Keratinocyte (primary cell): Measurements from ENCODE around the gene SPOCD1. TPM values are rescaled to one million over a fixed set of nuclear protein-coding genes. Genes with fewer than 3 reads are reported as not detected.

Source experiments
- DNase-seq: peaks from one replicate; pipeline ENCODE4 v3.0.0-alpha.2; 2011; ENCODE audit warnings: low read depth, missing footprints, low spot score
- FAIRE-seq: peaks from 2 replicates; lab custom pipeline; 2011; peaks lifted over from hg19 to GRCh38; lab: Jason Lieb, UNC
- H2AFZ ChIP-seq: 2 replicates; pipeline ENCODE4 v1.6.0; 2012; ENCODE audit warnings: low read length, control low read depth, inconsistent platforms; ENCODE audit not compliant: control insufficient read depth
- H3K27ac ChIP-seq: 2 replicates; pipeline ENCODE4 v1.5.1; 2011; ENCODE audit warnings: low read length; ENCODE audit not compliant: control insufficient read depth, insufficient read depth
- H3K27me3 ChIP-seq: 3 replicates; pipeline ENCODE4 v1.6.0; 2011; ENCODE audit warnings: low read length; ENCODE audit not compliant: control insufficient read depth, insufficient read depth; ENCODE audit errors: extremely low read depth
- H3K36me3 ChIP-seq, 2 experiments: 2 replicates in 1 of 2; 3 replicates in 1 of 2; pipeline ENCODE4 v1.5.1; 2011; ENCODE audit warnings: low read length in 2 of 2, mild to moderate bottlenecking in 1 of 2; ENCODE audit not compliant: control insufficient read depth in 2 of 2, insufficient read depth in 2 of 2; ENCODE audit errors: extremely low read depth in 1 of 2
- H3K4me1 ChIP-seq: 3 replicates; pipeline ENCODE4 v1.5.1; 2011; ENCODE audit warnings: low read length; ENCODE audit not compliant: control insufficient read depth, insufficient read depth; ENCODE audit errors: extremely low read depth
- H3K4me2 ChIP-seq: 3 replicates; pipeline ENCODE4 v1.6.0; 2011; ENCODE audit warnings: low read depth, low read length; ENCODE audit not compliant: control insufficient read depth, insufficient read depth; ENCODE audit errors: extremely low read depth
- H3K4me3 ChIP-seq, 3 experiments: fragments of 200-600 bp in 1 of 3; sonication (generic) in 1 of 3; 2 replicates in 2 of 3; 3 replicates in 1 of 3; pipeline ENCODE4 v1.5.1; 2011 to 2016; ENCODE audit warnings: low read length in 3 of 3, mild to moderate bottlenecking in 3 of 3, control low read depth in 2 of 3, inconsistent platforms in 1 of 3, low read depth in 1 of 3, mixed read lengths in 1 of 3, mixed run types in 1 of 3, moderate library complexity in 1 of 3; ENCODE audit not compliant: control insufficient read depth in 2 of 3, insufficient read depth in 2 of 3; ENCODE audit errors: extremely low read depth in 1 of 3
- H3K79me2 ChIP-seq: 2 replicates; pipeline ENCODE4 v1.6.0; 2012; ENCODE audit warnings: low read length; ENCODE audit not compliant: control insufficient read depth, insufficient read depth
- H3K9ac ChIP-seq: 3 replicates; pipeline ENCODE4 v1.6.0; 2011; ENCODE audit warnings: low read length; ENCODE audit not compliant: control insufficient read depth, insufficient read depth; ENCODE audit errors: extremely low read depth
- H3K9me1 ChIP-seq: 3 replicates; pipeline ENCODE4 v1.6.0; 2011; ENCODE audit warnings: low read length; ENCODE audit not compliant: control insufficient read depth, insufficient read depth; ENCODE audit errors: extremely low read depth
- H3K9me3 ChIP-seq: 2 replicates; pipeline ENCODE4 v1.5.1; 2012; ENCODE audit warnings: low read depth, low read length; ENCODE audit not compliant: control insufficient read depth
- H4K20me1 ChIP-seq: 3 replicates; pipeline ENCODE4 v1.6.0; 2011; ENCODE audit warnings: low read length; ENCODE audit not compliant: control insufficient read depth, insufficient read depth; ENCODE audit errors: extremely low read depth
- EZH2 ChIP-seq: IDR thresholded peaks from one replicate; pipeline ENCODE4 v1.6.1; 2012; ENCODE audit warnings: inconsistent platforms, mild to moderate bottlenecking, low read length, moderate library complexity
- dilution Hi-C: fragments of 300-500 bp; cut with MboI; formaldehyde crosslinking; loops from one replicate; pipeline ENCODE4 v1.7.0; 2020; ENCODE audit warnings: low sequenced_read_pairs; ENCODE audit not compliant: extremely low pct_ligation_motif_present
- polyA plus RNA-seq, 5 experiments: library from polyadenylated mRNA; depleted of rRNA in 3 of 5; stranded (reverse) in 3 of 5; stranded (forward) in 1 of 5; unstranded in 1 of 5; fragments of >200 nt; gene quantifications; 1 replicate in 1 of 5; 2 replicates in 3 of 5; 3 replicates in 1 of 5; pipeline versions ENCODE4 v1.2.1 to v1.2.3, GENCODE V29; 2011 to 2012; ENCODE audit warnings: missing spikeins in 2 of 5, low read depth in 1 of 5, low replicate concordance in 1 of 5
- TF ChIP-seq, protein P1 (sequence below), 3 experiments: IDR thresholded peaks in 1 of 3; conservative IDR thresholded peaks in 1 of 3; optimal IDR thresholded peaks in 1 of 3; 2 replicates in 2 of 3; 3 replicates in 1 of 3; pipeline versions ENCODE3 to v1.5.1; 2011; ENCODE audit warnings: low read length in 3 of 3, mild to moderate bottlenecking in 3 of 3, moderate library complexity in 2 of 3, control low read depth in 1 of 3, inconsistent platforms in 1 of 3; ENCODE audit not compliant: insufficient read depth in 2 of 3; ENCODE audit errors: extremely low read depth in 1 of 3

SPOCD1 gene
- polyA plus RNA-seq, 1 donor (not counting 4 experiments of a cell fraction or from before 2014, with no cell fraction given): 4.7 TPM

DNA sequence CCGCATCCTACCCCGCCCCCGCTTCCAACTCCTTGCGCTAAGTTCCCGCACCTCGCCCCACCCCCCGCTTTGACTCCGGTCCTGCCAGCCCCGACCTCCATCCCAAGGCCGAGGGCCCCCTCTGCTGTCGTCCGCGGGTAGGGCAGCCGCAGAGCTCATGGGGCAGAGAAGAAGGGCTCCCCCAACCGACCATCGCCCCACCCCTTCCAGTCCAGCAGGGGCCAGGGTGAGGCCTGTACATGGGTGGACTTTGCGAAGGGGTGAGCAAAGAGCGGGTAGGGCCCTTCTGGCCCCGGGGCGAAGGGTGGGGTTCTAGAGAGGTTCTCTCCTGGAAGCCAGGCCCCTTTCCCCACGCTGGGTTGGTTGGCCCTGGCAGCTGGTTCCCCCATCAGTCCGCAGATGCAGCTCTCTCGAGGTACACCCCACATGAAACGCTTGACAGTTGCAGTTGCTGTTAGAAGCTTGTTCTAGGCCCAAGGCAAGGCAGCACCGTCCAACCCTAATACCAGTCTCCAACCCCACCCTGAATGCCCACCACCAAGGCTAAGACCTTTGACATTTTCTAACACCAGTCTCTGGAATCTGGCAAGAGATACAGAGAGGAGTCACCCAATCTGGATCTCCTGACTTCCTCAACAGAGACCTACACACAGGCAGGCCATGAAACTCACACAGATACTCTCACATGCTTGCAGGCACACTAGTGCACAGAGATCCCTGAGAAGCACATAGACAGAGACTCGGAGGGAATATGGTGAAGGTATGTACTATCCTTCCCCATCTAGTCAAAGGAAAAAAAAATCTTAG, 26.4 kb downstream of the SPOCD1 start:
- H3K4me2 ChIP-seq: no peak overlapping the region
- no peaks in the 10 kb centered on the region for H3K9me1 ChIP-seq
- peak overlapping the region; percentile 90 for H3K9ac ChIP-seq
- H3K79me2 ChIP-seq: no peaks in the 10 kb centered on the region
- H3K9me3 ChIP-seq: no peaks in the 10 kb centered on the region
- H2AFZ ChIP-seq: no peak overlapping the region
- H3K4me1 ChIP-seq: peaks cover 11% of the 10 kb centered on the region
- FAIRE-seq: peak; percentile 61
- peak; percentile 71 for DNase-seq
- H3K27me3 ChIP-seq: no peaks in the 10 kb centered on the region
- no peaks in the 10 kb centered on the region for H3K36me3 ChIP-seq
- H4K20me1 ChIP-seq: no peaks in the 10 kb centered on the region
- no peak overlapping the region for H3K27ac ChIP-seq
- H3K4me3 ChIP-seq: peak overlapping the region in 2 of 3 experiments; percentile 47 to 83
- dilution Hi-C loops: no loop called here
- TF ChIP-seq, protein P1, sequence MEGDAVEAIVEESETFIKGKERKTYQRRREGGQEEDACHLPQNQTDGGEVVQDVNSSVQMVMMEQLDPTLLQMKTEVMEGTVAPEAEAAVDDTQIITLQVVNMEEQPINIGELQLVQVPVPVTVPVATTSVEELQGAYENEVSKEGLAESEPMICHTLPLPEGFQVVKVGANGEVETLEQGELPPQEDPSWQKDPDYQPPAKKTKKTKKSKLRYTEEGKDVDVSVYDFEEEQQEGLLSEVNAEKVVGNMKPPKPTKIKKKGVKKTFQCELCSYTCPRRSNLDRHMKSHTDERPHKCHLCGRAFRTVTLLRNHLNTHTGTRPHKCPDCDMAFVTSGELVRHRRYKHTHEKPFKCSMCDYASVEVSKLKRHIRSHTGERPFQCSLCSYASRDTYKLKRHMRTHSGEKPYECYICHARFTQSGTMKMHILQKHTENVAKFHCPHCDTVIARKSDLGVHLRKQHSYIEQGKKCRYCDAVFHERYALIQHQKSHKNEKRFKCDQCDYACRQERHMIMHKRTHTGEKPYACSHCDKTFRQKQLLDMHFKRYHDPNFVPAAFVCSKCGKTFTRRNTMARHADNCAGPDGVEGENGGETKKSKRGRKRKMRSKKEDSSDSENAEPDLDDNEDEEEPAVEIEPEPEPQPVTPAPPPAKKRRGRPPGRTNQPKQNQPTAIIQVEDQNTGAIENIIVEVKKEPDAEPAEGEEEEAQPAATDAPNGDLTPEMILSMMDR (optimal IDR thresholded peaks at IDR 0.05 in 1 of 3, IDR thresholded peaks at IDR 0.05 in 1 of 3, conservative IDR thresholded peaks at IDR 0.05 in 1 of 3; ENCODE audit: extremely low read depth in 1 of 3, insufficient read depth in 2 of 3, low read length in 3 of 3): peak; percentile 70 to 99 (median 95)
- no peak for TF ChIP-seq EZH2

- Histone ChIP-seq H2AFZ (peak overlapping the region; percentile 91), H3K36me3 (no peaks in the 10 kb centered on the region), H3K9me3 (no peaks in the 10 kb centered on the region), H3K4me2 (peak overlapping the region; percentile 99), H3K4me1 (peaks cover 11% of the 10 kb centered on the region), H3K79me2 (no peaks in the 10 kb centered on the region), H3K4me3 (peak overlapping the region; percentile 47 to 84 (median 83)), H3K27me3 (no peaks in the 10 kb centered on the region), H3K27ac (peak overlapping the region; percentile 93), H3K9ac (peak overlapping the region; percentile 90), H4K20me1 (no peaks in the 10 kb centered on the region), H3K9me1 (no peaks in the 10 kb centered on the region)
- DNase-seq (no peak), FAIRE-seq (peak; percentile 23)
- TF ChIP-seq, protein P1 (optimal IDR thresholded peaks at IDR 0.05 in 1 of 3, IDR thresholded peaks at IDR 0.05 in 1 of 3, conservative IDR thresholded peaks at IDR 0.05 in 1 of 3; ENCODE audit: extremely low read depth in 1 of 3, insufficient read depth in 2 of 3, low read length in 3 of 3): no peak
- no peak for TF ChIP-seq EZH2
- dilution Hi-C loops: no loop called here
These were observed 27.0 kb downstream of the SPOCD1 start for GRCh38 chr1:31788825-31789256.
